Measurements from ENCODE around the gene GIT2. TPM values are rescaled to one million over a fixed set of nuclear protein-coding genes. Genes with fewer than 3 reads are reported as not detected.

The GIT2 gene
- total and polyA plus RNA-seq, 2 of the 13 experiments (the other 11 are each of a cell fraction or from before 2014, with no cell fraction given) = 18.4 to 19.8 TPM

DNA sequence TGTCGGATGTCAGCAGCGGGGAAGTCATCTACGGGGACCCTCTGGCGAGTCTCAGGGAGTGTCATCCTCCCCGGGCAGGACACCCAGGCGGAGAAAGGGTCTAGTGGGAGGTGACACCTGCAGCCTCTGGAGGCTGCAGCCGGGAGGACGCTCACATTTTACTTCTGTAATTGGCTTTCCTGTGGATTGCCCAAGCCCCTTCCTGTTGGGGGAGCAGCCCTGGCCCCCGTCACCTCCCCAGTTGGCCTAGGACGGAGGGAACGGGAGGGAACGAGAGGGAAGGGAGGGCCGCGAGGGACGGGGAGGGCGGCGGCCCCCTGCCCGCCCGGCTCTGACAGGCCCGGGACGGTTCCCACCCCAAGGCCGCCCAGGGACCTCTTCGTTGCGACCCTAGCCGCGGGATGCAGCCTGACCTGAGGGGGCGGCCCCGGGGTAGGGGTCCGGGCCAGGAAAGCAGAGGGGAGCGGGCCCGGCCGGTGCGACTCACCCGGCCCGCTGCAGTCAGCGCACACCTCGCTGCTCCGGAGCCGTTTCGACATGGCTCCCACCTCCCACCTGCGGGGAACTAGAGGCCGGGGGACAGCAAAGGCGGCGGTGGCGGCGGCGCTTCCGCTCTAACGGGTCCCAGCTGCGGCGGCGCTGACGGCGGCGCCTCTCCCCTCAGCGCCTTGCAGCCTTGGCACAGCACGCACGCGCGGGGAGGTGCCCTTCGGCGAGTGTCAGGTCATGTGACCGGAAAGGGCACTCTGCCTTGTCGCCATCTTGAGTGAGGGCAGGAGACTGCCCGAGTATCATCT is at the start of gene GIT2 (continued):
- TF ChIP-seq, protein P1, sequence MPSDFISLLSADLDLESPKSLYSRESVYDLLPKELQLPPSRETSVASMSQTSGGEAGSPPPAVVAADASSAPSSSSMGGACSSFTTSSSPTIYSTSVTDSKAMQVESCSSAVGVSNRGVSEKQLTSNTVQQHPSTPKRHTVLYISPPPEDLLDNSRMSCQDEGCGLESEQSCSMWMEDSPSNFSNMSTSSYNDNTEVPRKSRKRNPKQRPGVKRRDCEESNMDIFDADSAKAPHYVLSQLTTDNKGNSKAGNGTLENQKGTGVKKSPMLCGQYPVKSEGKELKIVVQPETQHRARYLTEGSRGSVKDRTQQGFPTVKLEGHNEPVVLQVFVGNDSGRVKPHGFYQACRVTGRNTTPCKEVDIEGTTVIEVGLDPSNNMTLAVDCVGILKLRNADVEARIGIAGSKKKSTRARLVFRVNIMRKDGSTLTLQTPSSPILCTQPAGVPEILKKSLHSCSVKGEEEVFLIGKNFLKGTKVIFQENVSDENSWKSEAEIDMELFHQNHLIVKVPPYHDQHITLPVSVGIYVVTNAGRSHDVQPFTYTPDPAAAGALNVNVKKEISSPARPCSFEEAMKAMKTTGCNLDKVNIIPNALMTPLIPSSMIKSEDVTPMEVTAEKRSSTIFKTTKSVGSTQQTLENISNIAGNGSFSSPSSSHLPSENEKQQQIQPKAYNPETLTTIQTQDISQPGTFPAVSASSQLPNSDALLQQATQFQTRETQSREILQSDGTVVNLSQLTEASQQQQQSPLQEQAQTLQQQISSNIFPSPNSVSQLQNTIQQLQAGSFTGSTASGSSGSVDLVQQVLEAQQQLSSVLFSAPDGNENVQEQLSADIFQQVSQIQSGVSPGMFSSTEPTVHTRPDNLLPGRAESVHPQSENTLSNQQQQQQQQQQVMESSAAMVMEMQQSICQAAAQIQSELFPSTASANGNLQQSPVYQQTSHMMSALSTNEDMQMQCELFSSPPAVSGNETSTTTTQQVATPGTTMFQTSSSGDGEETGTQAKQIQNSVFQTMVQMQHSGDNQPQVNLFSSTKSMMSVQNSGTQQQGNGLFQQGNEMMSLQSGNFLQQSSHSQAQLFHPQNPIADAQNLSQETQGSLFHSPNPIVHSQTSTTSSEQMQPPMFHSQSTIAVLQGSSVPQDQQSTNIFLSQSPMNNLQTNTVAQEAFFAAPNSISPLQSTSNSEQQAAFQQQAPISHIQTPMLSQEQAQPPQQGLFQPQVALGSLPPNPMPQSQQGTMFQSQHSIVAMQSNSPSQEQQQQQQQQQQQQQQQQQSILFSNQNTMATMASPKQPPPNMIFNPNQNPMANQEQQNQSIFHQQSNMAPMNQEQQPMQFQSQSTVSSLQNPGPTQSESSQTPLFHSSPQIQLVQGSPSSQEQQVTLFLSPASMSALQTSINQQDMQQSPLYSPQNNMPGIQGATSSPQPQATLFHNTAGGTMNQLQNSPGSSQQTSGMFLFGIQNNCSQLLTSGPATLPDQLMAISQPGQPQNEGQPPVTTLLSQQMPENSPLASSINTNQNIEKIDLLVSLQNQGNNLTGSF (CRISPR knock-in tag; IDR thresholded peaks at IDR 0.05) = no peak; the same call in 1 of the 2 replicates
- TF ChIP-seq MYNN (CRISPR knock-in tag; IDR thresholded peaks at IDR 0.05; ENCODE audit: low read depth) = no peak
- TF ChIP-seq MIXL1 (CRISPR knock-in tag; IDR thresholded peaks at IDR 0.05) = no peak
- TF ChIP-seq DR1 (CRISPR knock-in tag; IDR thresholded peaks at IDR 0.05) = 0 out of 2 replicates have a peak, but pooled peaks have one; percentile 26
- no peak for TF ChIP-seq NFIC (IDR thresholded peaks at IDR 0.05; ENCODE audit: low read length)
- TF ChIP-seq ADNP (CRISPR knock-in tag; IDR thresholded peaks at IDR 0.05) = no peak
- peak; percentile 81 for TF ChIP-seq KMT2B (CRISPR knock-in tag; IDR thresholded peaks at IDR 0.05)
- TF ChIP-seq, protein P2, sequence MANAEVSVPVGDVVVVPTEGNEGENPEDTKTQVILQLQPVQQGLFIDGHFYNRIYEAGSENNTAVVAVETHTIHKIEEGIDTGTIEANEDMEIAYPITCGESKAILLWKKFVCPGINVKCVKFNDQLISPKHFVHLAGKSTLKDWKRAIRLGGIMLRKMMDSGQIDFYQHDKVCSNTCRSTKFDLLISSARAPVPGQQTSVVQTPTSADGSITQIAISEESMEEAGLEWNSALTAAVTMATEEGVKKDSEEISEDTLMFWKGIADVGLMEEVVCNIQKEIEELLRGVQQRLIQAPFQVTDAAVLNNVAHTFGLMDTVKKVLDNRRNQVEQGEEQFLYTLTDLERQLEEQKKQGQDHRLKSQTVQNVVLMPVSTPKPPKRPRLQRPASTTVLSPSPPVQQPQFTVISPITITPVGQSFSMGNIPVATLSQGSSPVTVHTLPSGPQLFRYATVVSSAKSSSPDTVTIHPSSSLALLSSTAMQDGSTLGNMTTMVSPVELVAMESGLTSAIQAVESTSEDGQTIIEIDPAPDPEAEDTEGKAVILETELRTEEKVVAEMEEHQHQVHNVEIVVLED (CRISPR knock-in tag; IDR thresholded peaks at IDR 0.05; ENCODE audit: borderline replicate concordance) = peak; percentile 67
- TF ChIP-seq, protein P3, sequence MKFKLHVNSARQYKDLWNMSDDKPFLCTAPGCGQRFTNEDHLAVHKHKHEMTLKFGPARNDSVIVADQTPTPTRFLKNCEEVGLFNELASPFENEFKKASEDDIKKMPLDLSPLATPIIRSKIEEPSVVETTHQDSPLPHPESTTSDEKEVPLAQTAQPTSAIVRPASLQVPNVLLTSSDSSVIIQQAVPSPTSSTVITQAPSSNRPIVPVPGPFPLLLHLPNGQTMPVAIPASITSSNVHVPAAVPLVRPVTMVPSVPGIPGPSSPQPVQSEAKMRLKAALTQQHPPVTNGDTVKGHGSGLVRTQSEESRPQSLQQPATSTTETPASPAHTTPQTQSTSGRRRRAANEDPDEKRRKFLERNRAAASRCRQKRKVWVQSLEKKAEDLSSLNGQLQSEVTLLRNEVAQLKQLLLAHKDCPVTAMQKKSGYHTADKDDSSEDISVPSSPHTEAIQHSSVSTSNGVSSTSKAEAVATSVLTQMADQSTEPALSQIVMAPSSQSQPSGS (CRISPR knock-in tag; IDR thresholded peaks at IDR 0.05) = no peak
- TF ChIP-seq ZNF383 (CRISPR knock-in tag; IDR thresholded peaks at IDR 0.05; ENCODE audit: borderline replicate concordance) = no peak
- TF ChIP-seq ZFP90 (CRISPR knock-in tag; IDR thresholded peaks at IDR 0.05; ENCODE audit: borderline replicate concordance) = 0 out of 2 replicates have a peak, but pooled peaks have one; percentile 36
- TF ChIP-seq, protein P4, sequence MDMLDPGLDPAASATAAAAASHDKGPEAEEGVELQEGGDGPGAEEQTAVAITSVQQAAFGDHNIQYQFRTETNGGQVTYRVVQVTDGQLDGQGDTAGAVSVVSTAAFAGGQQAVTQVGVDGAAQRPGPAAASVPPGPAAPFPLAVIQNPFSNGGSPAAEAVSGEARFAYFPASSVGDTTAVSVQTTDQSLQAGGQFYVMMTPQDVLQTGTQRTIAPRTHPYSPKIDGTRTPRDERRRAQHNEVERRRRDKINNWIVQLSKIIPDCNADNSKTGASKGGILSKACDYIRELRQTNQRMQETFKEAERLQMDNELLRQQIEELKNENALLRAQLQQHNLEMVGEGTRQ (IDR thresholded peaks at IDR 0.05; ENCODE audit: low read depth, low read length) = peak; percentile 91
- TF ChIP-seq, protein P4 (CRISPR knock-in tag; IDR thresholded peaks at IDR 0.05; ENCODE audit: borderline replicate concordance) = peak; percentile 95; the same call in 1 of the 2 replicates
- TF ChIP-seq ZNF589 (CRISPR knock-in tag; conservative IDR thresholded peaks at IDR 0.05) = 0 out of 2 replicates have a peak, but pooled peaks have one; percentile 32
- no peak for TF ChIP-seq CBFB (CRISPR knock-in tag; IDR thresholded peaks at IDR 0.05)
- TF ChIP-seq, protein P5, sequence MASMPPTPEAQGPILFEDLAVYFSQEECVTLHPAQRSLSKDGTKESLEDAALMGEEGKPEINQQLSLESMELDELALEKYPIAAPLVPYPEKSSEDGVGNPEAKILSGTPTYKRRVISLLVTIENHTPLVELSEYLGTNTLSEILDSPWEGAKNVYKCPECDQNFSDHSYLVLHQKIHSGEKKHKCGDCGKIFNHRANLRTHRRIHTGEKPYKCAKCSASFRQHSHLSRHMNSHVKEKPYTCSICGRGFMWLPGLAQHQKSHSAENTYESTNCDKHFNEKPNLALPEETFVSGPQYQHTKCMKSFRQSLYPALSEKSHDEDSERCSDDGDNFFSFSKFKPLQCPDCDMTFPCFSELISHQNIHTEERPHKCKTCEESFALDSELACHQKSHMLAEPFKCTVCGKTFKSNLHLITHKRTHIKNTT (CRISPR knock-in tag; IDR thresholded peaks at IDR 0.05) = no peak
- TF ChIP-seq MBD4 (IDR thresholded peaks at IDR 0.05; ENCODE audit: borderline replicate concordance, low read length) = no peak

Data from HepG2 (cell line).